ENCODE results near the gene KIAA1328. TPM values are rescaled to one million over a fixed set of nuclear protein-coding genes. Genes with fewer than 3 reads are reported as not detected.

KIAA1328 gene
- total RNA-seq, 6 donors from 2014 or later = 10.6 to 66.0 (median 28.8) TPM

DNA sequence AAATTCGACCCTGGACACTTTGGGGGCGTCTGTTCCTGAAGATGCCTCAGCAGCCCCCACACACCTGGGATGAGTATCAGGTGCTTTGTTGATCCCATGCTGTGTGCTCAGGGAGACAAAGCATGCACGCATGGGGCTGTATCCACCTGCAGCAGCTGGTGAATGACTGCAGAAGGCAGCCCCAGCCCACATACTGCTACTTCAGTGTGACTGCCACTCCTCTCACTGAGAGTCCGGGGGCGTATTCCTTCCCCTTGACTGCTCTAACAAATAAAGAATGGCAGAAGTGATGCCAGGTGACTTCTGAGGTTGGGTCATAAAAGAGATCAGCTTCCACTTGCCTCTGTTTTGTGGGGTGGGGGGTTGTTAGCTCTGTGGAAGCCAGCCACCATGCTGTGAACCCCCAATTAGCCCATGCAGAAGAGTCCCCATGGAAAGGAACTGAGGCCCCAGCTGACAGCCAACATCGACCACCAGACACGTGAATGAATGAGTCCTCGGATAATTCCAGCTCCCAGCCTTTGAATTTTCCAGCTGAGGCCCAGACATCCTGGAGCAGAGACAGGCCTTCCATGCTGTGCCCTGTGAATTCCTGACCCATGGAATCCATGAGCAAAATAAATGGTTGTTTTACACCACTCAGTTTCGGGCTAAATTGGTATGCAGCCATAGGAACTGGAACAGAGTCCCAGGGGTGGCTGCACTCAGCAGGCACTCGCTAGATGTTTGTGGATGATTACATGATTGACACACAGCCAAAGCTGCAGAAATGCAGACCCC is 447.4 kb downstream of the KIAA1328 start:
- Histone ChIP-seq H3K27me3 (peaks cover 0 to 12% (median 4%) of the 10 kb centered on the region in 4 donors), H3K4me1 (peaks cover 0 to 12% (median 0%) of the 10 kb centered on the region in 4 donors), H3K4me3 (no peak overlapping the region), H3K9me3 (peaks cover 0 to 2% (median 0%) of the 10 kb centered on the region in 4 donors), H3K36me3 (no peaks in the 10 kb centered on the region), H3K27ac (no peak overlapping the region)
- TF ChIP-seq POLR2AphosphoS5 (IDR thresholded peaks at IDR 0.05) (no peak), POLR2A (IDR thresholded peaks at IDR 0.05) (no peak), EP300 (IDR thresholded peaks at IDR 0.05) (no peak)
- TF ChIP-seq, protein P1, sequence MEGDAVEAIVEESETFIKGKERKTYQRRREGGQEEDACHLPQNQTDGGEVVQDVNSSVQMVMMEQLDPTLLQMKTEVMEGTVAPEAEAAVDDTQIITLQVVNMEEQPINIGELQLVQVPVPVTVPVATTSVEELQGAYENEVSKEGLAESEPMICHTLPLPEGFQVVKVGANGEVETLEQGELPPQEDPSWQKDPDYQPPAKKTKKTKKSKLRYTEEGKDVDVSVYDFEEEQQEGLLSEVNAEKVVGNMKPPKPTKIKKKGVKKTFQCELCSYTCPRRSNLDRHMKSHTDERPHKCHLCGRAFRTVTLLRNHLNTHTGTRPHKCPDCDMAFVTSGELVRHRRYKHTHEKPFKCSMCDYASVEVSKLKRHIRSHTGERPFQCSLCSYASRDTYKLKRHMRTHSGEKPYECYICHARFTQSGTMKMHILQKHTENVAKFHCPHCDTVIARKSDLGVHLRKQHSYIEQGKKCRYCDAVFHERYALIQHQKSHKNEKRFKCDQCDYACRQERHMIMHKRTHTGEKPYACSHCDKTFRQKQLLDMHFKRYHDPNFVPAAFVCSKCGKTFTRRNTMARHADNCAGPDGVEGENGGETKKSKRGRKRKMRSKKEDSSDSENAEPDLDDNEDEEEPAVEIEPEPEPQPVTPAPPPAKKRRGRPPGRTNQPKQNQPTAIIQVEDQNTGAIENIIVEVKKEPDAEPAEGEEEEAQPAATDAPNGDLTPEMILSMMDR (IDR thresholded peaks at IDR 0.05) = no peak
- WGBS, 2 donors = 83 to 86% methylated on average over 8 to 10 of the region's 10 CpGs
- no peak for DNase-seq
- no peak for ATAC-seq (ENCODE audit: low FRiP score in 2 of 2)

DNA sequence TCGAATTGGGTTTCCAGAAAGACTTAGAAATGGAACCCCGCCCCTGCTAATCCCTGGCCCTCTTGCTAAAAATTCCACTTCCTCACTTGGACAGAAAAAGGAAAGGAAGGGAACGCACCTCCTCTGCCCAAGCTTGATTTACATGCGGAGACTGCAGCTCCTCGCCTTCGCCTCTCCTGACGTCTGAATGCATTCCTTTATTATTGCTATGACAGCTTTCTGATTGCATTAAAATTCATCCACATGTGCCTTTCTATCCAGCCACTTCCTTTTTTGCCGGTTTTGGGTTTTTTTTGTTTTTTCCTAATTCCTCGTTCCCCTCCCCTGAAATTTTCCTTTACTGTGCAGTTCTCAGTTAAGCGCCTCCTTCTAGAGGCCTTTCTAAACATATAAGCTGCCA is 448.9 kb downstream of the KIAA1328 start:
- Histone ChIP-seq H3K4me1 (peaks cover 0 to 12% (median 0%) of the 10 kb centered on the region in 4 donors), H3K9me3 (peaks cover 0 to 2% (median 0%) of the 10 kb centered on the region in 4 donors), H3K4me3 (no peak overlapping the region), H3K27ac (no peak overlapping the region), H3K27me3 (peaks cover 0 to 12% (median 4%) of the 10 kb centered on the region in 4 donors), H3K36me3 (no peaks in the 10 kb centered on the region)
- TF ChIP-seq EP300 (IDR thresholded peaks at IDR 0.05) = no peak
- TF ChIP-seq, protein P1 (IDR thresholded peaks at IDR 0.05) = no peak
- no peak for TF ChIP-seq POLR2A (IDR thresholded peaks at IDR 0.05)
- TF ChIP-seq POLR2AphosphoS5 (IDR thresholded peaks at IDR 0.05) = no peak
- ATAC-seq (ENCODE audit: low FRiP score in 2 of 2) (no peak), DNase-seq (no peak)
- 64 to 67% methylated on average over 10 of the region's 10 CpGs for WGBS, 2 donors

Other genes with a start within 250 kb of the KIAA1328 start
- gene TPGS2, start 125 bp upstream of the KIAA1328 start, total RNA-seq = 100 to 1,000 TPM in 3 of 6 donors, 10 to 100 TPM in 3; 63.6 to 133 (median 94.9) TPM

Measured in upper lobe of left lung (tissue), 6 donors.